CD4-positive, alpha-beta T cell treated with Interleukin-15 for 1 hour (primary cell): ENCODE data around the gene ADSS2.
"Not testable (repeated sequence)": the region's sequence is repeated elsewhere in the genome, so short reads cannot be mapped to it uniquely, and the experiment has no call there.

Experiments
- DNase-seq: peaks from one replicate; pipeline ENCODE4 v3.0.0-alpha.2; 2020

ADSS2 gene

GRCh38 chr1:244394826-244395765, 56.6 kb downstream of the ADSS2 start:
- DNase-seq, result no peak

- DNase-seq, result no peak
Observed at GRCh38 chr1:244394346-244394745, 57.4 kb downstream of the ADSS2 start.

GRCh38 chr1:244393604-244394176, 58.0 kb downstream of the ADSS2 start:
- no peak for DNase-seq

GRCh38 chr1:244391761-244392160, 59.9 kb downstream of the ADSS2 start:
- DNase-seq, result no peak

GRCh38 chr1:244388961-244389360, 62.7 kb downstream of the ADSS2 start:
- DNase-seq, result no peak

- no peak for DNase-seq
Observed at GRCh38 chr1:244387415-244387814, 64.3 kb downstream of the ADSS2 start.

- DNase-seq, result no peak
Observed at GRCh38 chr1:244386595-244386994, 65.1 kb downstream of the ADSS2 start.

GRCh38 chr1:244384066-244384465, 67.6 kb downstream of the ADSS2 start:
- DNase-seq, result no peak

- no peak for DNase-seq
Observed at GRCh38 chr1:244383278-244383884, 68.3 kb downstream of the ADSS2 start.

GRCh38 chr1:244381878-244382565, 69.7 kb downstream of the ADSS2 start:
- DNase-seq, result no peak

GRCh38 chr1:244376126-244376525, 75.6 kb downstream of the ADSS2 start:
- DNase-seq, result no peak

GRCh38 chr1:244375051-244375450, 76.7 kb downstream of the ADSS2 start:
- DNase-seq, result no peak

GRCh38 chr1:244374484-244374883, 77.2 kb downstream of the ADSS2 start:
- DNase-seq, result not testable (repeated sequence)

- no peak for DNase-seq
Observed at GRCh38 chr1:244371242-244372141, 80.2 kb downstream of the ADSS2 start.

- no peak for DNase-seq
Observed at GRCh38 chr1:244370060-244370637, 81.6 kb downstream of the ADSS2 start.

- DNase-seq, result no peak
Observed at GRCh38 chr1:244369256-244370057, 82.3 kb downstream of the ADSS2 start.

- no peak for DNase-seq
Observed at GRCh38 chr1:244368279-244368678, 83.4 kb downstream of the ADSS2 start.

GRCh38 chr1:244367399-244368114, 84.2 kb downstream of the ADSS2 start:
- no peak for DNase-seq

- no peak for DNase-seq
Observed at GRCh38 chr1:244365809-244366208, 85.9 kb downstream of the ADSS2 start.

GRCh38 chr1:244365262-244365661, 86.4 kb downstream of the ADSS2 start:
- not testable (repeated sequence) for DNase-seq
